GM19193 (cell line): Measurements from ENCODE around the gene MRNIP.
A peak's percentile ranks its signal among the peaks of the same experiment; 100 is the strongest.

Source experiments
- POLR2A ChIP-seq: IDR thresholded peaks from 4 replicates; pipeline ENCODE4 v1.6.1; 2011; ENCODE audit not compliant: insufficient read depth, insufficient read length; ENCODE audit errors: extremely low read depth

MRNIP gene

GRCh38 chr5:179839328-179840256, 19.0 kb downstream of the MRNIP start:
- TF ChIP-seq POLR2A = no peak

DNA sequence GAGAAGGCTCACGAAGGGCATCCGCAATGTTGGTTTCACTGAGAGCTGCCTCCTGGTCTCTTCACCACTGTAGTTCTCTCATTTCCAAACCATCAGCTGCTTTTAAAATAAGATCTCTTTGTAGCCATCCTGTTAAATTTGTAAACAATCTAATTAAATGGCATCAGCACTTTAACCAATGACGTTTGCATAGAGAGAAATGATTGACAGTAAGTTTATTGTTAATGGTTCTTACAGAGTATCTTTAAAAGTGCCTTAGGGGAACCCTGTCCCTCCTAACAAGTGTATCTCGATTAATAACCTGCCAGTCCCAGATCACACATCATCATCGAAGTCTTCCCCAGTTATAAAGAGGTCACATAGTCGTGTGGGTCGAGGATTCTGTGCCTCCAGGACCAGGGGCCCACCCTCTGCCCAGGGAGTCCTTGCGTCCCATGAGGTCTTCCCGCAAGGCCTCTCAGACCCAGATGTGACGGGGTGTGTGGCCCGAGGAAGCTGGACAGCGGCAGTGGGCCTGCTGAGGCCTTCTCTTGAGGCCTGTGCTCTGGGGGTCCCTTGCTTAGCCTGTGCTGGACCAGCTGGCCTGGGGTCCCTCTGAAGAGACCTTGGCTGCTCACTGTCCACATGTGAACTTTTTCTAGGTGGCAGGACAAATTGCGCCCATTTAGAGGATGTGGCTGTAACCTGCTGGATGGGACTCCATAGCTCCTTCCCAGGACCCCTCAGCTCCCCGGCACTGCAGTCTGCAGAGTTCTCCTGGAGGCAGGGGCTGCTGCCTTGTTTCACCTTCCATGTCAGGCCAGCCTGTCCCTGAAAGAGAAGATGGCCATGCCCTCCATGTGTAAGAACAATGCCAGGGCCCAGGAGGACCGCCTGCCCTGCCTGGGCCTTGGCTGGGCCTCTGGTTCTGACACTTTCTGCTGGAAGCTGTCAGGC, 21.3 kb downstream of the MRNIP start:
- no peak for TF ChIP-seq POLR2A

DNA sequence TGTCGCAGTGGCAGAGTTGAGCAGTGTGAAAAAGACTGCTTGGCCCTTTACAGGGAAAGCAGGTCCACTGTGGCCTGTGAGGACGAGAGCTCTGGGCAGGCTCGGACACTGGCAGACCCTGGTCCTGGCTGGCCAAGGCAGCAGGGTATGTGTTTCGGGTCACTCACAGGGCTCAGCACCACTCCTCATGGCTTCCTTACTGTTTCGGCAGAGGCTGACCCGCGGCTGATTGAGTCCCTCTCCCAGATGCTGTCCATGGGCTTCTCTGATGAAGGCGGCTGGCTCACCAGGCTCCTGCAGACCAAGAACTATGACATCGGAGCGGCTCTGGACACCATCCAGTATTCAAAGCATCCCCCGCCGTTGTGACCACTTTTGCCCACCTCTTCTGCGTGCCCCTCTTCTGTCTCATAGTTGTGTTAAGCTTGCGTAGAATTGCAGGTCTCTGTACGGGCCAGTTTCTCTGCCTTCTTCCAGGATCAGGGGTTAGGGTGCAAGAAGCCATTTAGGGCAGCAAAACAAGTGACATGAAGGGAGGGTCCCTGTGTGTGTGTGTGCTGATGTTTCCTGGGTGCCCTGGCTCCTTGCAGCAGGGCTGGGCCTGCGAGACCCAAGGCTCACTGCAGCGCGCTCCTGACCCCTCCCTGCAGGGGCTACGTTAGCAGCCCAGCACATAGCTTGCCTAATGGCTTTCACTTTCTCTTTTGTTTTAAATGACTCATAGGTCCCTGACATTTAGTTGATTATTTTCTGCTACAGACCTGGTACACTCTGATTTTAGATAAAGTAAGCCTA, 22.2 kb downstream of the MRNIP start:
- TF ChIP-seq POLR2A = no peak

- no peak for TF ChIP-seq POLR2A
Observed at GRCh38 chr5:179834120-179834519, 24.5 kb downstream of the MRNIP start.

- TF ChIP-seq POLR2A = no peak
Observed at GRCh38 chr5:179833709-179834070, 24.9 kb downstream of the MRNIP start.

- no peak for TF ChIP-seq POLR2A
Observed at GRCh38 chr5:179833056-179833708, 25.4 kb downstream of the MRNIP start.

DNA sequence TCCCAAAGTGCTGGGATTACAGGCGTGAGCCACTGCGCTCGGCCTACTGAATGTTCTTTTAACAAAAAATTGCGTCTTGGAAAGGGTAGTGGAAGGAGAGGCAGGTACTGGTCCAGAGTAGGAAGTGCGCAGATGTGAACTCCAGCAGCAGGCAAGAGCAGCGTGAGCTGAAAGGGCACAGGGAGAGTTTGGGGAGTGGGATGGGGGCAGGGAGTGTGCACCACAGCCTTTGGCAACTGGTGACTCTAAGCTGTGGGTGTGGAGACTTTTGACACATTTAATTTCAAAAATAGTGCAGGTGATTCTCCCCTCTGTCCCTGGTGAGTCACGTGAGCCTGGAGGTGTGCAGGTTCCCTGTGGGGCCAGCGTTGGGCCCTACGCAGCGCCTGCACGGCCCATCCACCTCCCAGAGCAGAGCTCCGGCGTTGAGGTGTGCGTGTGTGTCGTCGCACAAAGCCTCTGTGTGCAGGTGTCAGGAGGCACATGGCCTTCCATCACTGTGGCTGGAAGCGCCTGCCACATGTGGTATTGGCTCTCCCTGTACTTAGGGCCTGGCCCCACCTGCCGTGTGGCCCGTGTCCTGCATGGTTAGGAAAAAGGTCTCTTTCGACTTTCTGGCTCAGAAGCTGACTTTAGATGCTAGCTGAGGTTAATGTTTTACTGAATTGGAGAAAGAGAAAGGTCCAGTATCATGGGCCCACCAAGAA, 26.4 kb downstream of the MRNIP start:
- TF ChIP-seq POLR2A = no peak

GRCh38 chr5:179830818-179831468, 27.7 kb downstream of the MRNIP start:
- TF ChIP-seq POLR2A = peak; percentile 16

DNA sequence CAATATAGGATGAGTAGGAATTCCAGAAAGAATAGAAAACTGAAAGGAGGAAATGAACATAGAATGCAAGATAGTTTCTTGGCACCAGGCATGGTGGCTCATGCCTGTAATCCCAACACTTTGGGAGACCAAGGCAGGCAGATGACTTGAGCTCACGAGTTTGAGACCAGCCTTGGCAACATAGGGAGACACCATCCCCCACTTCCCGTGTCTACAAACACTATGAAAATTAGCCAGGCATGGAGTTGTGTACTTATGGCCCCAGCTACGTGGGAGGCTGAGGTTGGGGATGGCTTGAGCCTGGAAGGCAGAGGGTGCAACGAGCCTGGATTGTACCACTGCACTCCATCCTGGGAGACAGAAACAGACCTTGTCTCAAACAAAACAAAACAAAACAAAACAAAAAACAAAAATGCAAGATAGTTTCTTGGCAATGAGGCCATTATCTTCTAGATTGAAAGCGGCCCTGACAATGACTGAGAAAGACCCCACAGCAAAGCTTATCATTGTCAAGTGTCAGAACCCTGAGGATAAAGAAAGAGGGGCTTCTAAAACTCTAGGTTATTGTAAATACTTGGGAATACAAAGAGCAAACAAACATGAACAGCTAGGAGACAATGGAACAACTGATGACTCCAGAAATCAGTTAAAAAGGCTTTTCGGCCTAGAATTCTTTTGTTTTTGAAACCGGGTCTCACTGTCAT, 28.7 kb downstream of the MRNIP start:
- peak; percentile 33 for TF ChIP-seq POLR2A

- TF ChIP-seq POLR2A = no peak
Observed at GRCh38 chr5:179828756-179829421, 29.7 kb downstream of the MRNIP start.

- no peak for TF ChIP-seq POLR2A
Observed at GRCh38 chr5:179827680-179828079, 30.9 kb downstream of the MRNIP start.

DNA sequence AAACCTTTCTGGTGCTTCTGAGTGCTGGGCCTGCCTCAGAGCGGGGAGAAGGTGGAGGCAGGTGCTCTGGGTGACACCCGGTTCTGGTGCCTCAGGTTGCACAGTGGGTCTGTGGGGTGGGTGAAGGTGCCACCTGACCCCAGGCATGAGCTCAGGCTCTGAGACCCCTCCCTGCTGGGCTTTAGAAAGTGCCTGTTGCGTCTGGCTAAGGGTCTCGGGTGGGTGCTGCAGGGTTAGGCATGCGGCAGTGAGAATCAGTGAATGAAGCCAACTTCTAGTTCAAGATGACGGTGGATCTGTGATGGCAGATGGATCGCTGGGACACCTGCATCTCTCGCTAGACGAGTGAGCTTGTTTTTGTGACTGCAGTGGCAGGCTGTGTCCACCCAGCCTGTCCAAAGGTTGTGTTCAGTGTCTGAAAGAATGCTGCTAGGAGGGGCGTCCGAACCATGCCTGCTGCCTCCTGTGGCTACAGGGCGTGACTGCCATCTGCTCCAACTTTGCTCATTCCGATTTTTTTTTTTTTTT, 32.9 kb downstream of the MRNIP start:
- TF ChIP-seq POLR2A = no peak
